ENCODE data around the gene CLPTM1.

DNA sequence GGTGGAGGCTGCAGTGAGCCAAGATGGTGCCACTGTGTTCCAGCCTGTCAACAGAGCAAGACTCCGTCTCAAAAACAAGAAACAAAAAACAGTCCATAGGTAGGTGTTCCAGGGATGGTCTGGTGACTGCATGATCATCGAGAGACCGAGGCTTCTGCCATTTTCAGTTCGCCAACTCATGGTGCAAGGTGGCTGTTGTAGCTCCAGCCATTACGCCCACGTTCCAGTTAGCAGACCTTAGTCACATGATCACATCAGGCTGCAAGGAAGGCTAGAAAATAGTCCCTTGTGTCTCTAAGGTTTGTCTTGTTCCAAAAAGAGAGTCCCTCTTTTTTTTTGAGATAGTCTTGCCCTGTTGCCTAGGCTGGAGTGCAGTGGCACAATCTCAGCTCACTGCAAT, 80.6 kb downstream of the CLPTM1 start:
- TF ChIP-seq, protein P1, sequence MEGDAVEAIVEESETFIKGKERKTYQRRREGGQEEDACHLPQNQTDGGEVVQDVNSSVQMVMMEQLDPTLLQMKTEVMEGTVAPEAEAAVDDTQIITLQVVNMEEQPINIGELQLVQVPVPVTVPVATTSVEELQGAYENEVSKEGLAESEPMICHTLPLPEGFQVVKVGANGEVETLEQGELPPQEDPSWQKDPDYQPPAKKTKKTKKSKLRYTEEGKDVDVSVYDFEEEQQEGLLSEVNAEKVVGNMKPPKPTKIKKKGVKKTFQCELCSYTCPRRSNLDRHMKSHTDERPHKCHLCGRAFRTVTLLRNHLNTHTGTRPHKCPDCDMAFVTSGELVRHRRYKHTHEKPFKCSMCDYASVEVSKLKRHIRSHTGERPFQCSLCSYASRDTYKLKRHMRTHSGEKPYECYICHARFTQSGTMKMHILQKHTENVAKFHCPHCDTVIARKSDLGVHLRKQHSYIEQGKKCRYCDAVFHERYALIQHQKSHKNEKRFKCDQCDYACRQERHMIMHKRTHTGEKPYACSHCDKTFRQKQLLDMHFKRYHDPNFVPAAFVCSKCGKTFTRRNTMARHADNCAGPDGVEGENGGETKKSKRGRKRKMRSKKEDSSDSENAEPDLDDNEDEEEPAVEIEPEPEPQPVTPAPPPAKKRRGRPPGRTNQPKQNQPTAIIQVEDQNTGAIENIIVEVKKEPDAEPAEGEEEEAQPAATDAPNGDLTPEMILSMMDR (IDR thresholded peaks at IDR 0.05) = no peak
- TF ChIP-seq POLR2A (IDR thresholded peaks at IDR 0.05) = no peak
